Trophoblast cell (in vitro differentiated cells and primary cell): ENCODE measurements around the gene ACP5.

ENCODE experiments used
- DNase-seq, 2 donors: peaks; one replicate each; pipeline ENCODE4 v3.0.0-alpha.2; 2016
- H2AFZ ChIP-seq: 2 replicates; pipeline ENCODE4 v1.6.1; 2013; ENCODE audit warnings: low read length, moderate library complexity, mild to moderate bottlenecking; ENCODE audit not compliant: insufficient read depth, poor library complexity
- H2AK5ac ChIP-seq: 2 replicates; pipeline ENCODE4 v1.6.1; 2013; ENCODE audit warnings: mild to moderate bottlenecking, low read length
- H2BK120ac ChIP-seq: 2 replicates; pipeline ENCODE4 v1.6.1; 2013; ENCODE audit warnings: low read length, mild to moderate bottlenecking, moderate library complexity; ENCODE audit not compliant: insufficient read depth, poor library complexity
- H2BK12ac ChIP-seq: 2 replicates; pipeline ENCODE4 v1.6.1; 2013; ENCODE audit warnings: mild to moderate bottlenecking, low read length, moderate library complexity
- H2BK5ac ChIP-seq: 2 replicates; pipeline ENCODE4 v1.6.1; 2013; ENCODE audit warnings: low read length, low read depth, moderate library complexity, mild to moderate bottlenecking; ENCODE audit not compliant: poor library complexity
- H3K14ac ChIP-seq: 2 replicates; pipeline ENCODE4 v1.6.1; 2013; ENCODE audit warnings: mild to moderate bottlenecking, low read length
- H3K18ac ChIP-seq: 2 replicates; pipeline ENCODE4 v1.6.1; 2013; ENCODE audit warnings: mild to moderate bottlenecking, low read length
- H3K23ac ChIP-seq: 2 replicates; pipeline ENCODE4 v1.6.1; 2013; ENCODE audit warnings: low read length
- H3K27ac ChIP-seq: 2 replicates; pipeline ENCODE4 v1.5.1; 2013; ENCODE audit warnings: low read depth, mild to moderate bottlenecking, inconsistent platforms, low read length, moderate library complexity
- H3K27me3 ChIP-seq: 2 replicates; pipeline ENCODE4 v1.6.1; 2013; ENCODE audit warnings: inconsistent platforms, mild to moderate bottlenecking, low read length, moderate library complexity; ENCODE audit not compliant: insufficient read depth
- H3K36me3 ChIP-seq, 2 experiments: 1 replicate in 1 of 2; 2 replicates in 1 of 2; pipeline ENCODE4 v1.6.1; 2013; ENCODE audit warnings: low read length in 2 of 2, mild to moderate bottlenecking in 2 of 2, moderate library complexity in 1 of 2; ENCODE audit not compliant: insufficient read depth in 2 of 2, control insufficient read depth in 1 of 2
- H3K4ac ChIP-seq: 2 replicates; pipeline ENCODE4 v1.6.1; 2013; ENCODE audit warnings: low read depth, mild to moderate bottlenecking, low read length, moderate library complexity
- H3K4me1 ChIP-seq, 2 experiments: 1 replicate in 1 of 2; 2 replicates in 1 of 2; pipeline ENCODE4 v1.6.1; 2013; ENCODE audit warnings: low read length in 2 of 2, mild to moderate bottlenecking in 2 of 2, moderate library complexity in 1 of 2; ENCODE audit not compliant: insufficient read depth in 2 of 2, control insufficient read depth in 1 of 2
- H3K4me2 ChIP-seq: 2 replicates; pipeline ENCODE4 v1.6.1; 2013; ENCODE audit warnings: inconsistent platforms, mild to moderate bottlenecking, low read length, moderate library complexity
- H3K4me3 ChIP-seq: 2 replicates; pipeline ENCODE4 v1.5.1; 2013; ENCODE audit warnings: mild to moderate bottlenecking, low read depth, low read length, inconsistent platforms
- H3K79me1 ChIP-seq: one replicate; pipeline ENCODE4 v1.6.1; 2013; ENCODE audit warnings: low read length
- H3K79me2 ChIP-seq: 2 replicates; pipeline ENCODE4 v1.6.1; 2013; ENCODE audit warnings: low read length, mild to moderate bottlenecking; ENCODE audit not compliant: control insufficient read depth, insufficient read depth, poor library complexity
- H3K9ac ChIP-seq: 2 replicates; pipeline ENCODE4 v1.6.1; 2013; ENCODE audit warnings: mild to moderate bottlenecking, low read length
- H3K9me3 ChIP-seq: 2 replicates; pipeline ENCODE4 v1.6.1; 2013; ENCODE audit warnings: low read depth, mild to moderate bottlenecking, control low read depth, inconsistent platforms, low read length; ENCODE audit not compliant: insufficient read depth
- H4K12ac ChIP-seq: 2 replicates; pipeline ENCODE4 v1.6.1; 2013; ENCODE audit warnings: low read depth, mild to moderate bottlenecking, low read length, moderate library complexity
- H4K8ac ChIP-seq: 2 replicates; pipeline ENCODE4 v1.6.1; 2013; ENCODE audit warnings: low read depth, mild to moderate bottlenecking, low read length, moderate library complexity
- H4K91ac ChIP-seq: one replicate; pipeline ENCODE4 v1.6.1; 2013; ENCODE audit warnings: low read depth, mild to moderate bottlenecking, low read length, moderate library complexity
- WGBS: extraction: QIAGEN DNeasy Blood & Tissue Kit; methylation state at CpG from one replicate; pipeline ENCODE4 v1.1.7; 2013; ENCODE audit warnings: missing lambda C conversion rate; ENCODE audit not compliant: insufficient read length, insufficient coverage; ENCODE audit errors: extremely low coverage; 5-methylcytosine and 5-hydroxymethylcytosine counted together

Gene ACP5

GRCh38 chr19:11551603-11552235 is 25.7 kb downstream of the ACP5 start:
- no CpG with 5 or more reads among the region's 26 CpGs for WGBS
- Histone ChIP-seq H2BK12ac (no peak overlapping the region), H3K14ac (no peak overlapping the region), H2BK5ac (no peak overlapping the region), H3K79me2 (no peaks in the 10 kb centered on the region), H3K4ac (no peak overlapping the region), H3K4me2 (no peak overlapping the region), H4K91ac (no peak overlapping the region), H3K9me3 (peaks cover 3% of the 10 kb centered on the region), H3K9ac (no peak overlapping the region), H3K36me3 (peaks cover 65 to 67% of the 10 kb centered on the region in 2 experiments), H3K4me1 (no peaks in the 10 kb centered on the region), H3K79me1 (no peaks in the 10 kb centered on the region), H2BK120ac (peak overlapping the region; percentile 15), H3K27me3 (no peaks in the 10 kb centered on the region), H2AFZ (no peak overlapping the region), H4K12ac (no peak overlapping the region), H3K27ac (no peak overlapping the region), H3K18ac (no peak overlapping the region), H4K8ac (no peak overlapping the region), H3K4me3 (no peak overlapping the region), H3K23ac (no peak overlapping the region), H2AK5ac (no peak overlapping the region)
- no peak for DNase-seq

DNA sequence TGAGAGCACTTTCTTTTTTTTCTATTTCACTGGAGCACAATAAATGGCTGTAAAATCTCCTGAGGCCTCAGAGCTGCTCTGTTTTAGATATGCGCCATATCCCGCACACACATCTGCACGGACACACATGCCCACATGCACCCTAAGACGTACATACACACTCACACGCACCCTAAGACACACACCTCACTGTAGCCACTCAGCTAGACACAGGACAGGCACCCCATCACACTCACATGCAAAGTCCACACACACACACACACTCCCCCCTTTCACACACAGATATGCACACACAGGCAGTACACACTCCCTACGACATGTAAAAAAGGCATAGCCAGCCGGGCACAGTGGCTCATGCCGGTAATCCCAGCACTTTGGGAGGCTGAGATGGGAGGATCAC is 27.2 kb downstream of the ACP5 start:
- no peak overlapping the region for H3K18ac ChIP-seq
- peaks cover 3% of the 10 kb centered on the region for H3K9me3 ChIP-seq
- no peak overlapping the region for H3K23ac ChIP-seq
- H3K4me1 ChIP-seq = no peaks in the 10 kb centered on the region
- no peak overlapping the region for H3K27ac ChIP-seq
- H4K91ac ChIP-seq = no peak overlapping the region
- H3K79me1 ChIP-seq = no peaks in the 10 kb centered on the region
- no peak overlapping the region for H4K8ac ChIP-seq
- H3K14ac ChIP-seq = no peak overlapping the region
- H2AK5ac ChIP-seq = no peak overlapping the region
- no peak overlapping the region for H2BK120ac ChIP-seq
- H2BK5ac ChIP-seq = no peak overlapping the region
- no peak overlapping the region for H3K4me3 ChIP-seq
- no peaks in the 10 kb centered on the region for H3K27me3 ChIP-seq
- H3K4me2 ChIP-seq = no peak overlapping the region
- H4K12ac ChIP-seq = no peak overlapping the region
- no peak overlapping the region for H2BK12ac ChIP-seq
- no peak for DNase-seq
- H3K4ac ChIP-seq = no peak overlapping the region
- no peak overlapping the region for H3K9ac ChIP-seq
- no peak overlapping the region for H2AFZ ChIP-seq
- peaks cover 69 to 70% of the 10 kb centered on the region in 2 experiments for H3K36me3 ChIP-seq
- WGBS = no CpG with 5 or more reads among the region's 8 CpGs
- no peaks in the 10 kb centered on the region for H3K79me2 ChIP-seq

DNA sequence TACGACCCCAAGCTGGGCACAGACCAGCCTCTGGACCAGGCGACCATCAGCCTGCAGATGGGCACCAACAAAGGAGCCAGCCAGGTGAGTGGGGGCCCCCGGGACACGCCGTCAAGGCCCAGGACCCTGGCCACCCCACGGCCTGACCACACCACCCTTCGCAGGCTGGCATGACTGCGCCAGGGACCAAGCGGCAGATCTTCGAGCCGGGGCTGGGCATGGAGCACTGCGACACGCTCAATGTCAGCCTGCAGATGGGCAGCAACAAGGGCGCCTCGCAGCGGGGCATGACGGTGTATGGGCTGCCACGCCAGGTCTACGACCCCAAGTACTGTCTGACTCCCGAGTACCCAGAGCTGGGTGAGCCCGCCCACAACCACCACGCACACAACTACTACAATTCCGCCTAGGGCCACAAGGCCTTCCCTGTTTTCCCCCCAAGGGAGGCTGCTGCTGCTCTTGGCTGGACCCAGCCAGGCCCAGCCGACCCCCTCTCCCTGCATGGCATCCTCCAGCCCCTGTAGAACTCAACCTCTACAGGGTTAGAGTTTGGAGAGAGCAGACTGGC is 28.0 kb downstream of the ACP5 start:
- Histone ChIP-seq H3K23ac (no peak overlapping the region), H2AK5ac (no peak overlapping the region), H3K14ac (no peak overlapping the region), H3K4me1 (no peaks in the 10 kb centered on the region), H4K12ac (no peak overlapping the region), H3K18ac (no peak overlapping the region), H4K8ac (no peak overlapping the region), H4K91ac (no peak overlapping the region), H3K36me3 (peaks cover 68 to 73% of the 10 kb centered on the region in 2 experiments), H3K27me3 (no peaks in the 10 kb centered on the region), H2BK5ac (no peak overlapping the region), H2AFZ (no peak overlapping the region), H3K4ac (no peak overlapping the region), H3K9me3 (peaks cover 3% of the 10 kb centered on the region), H3K4me2 (no peak overlapping the region), H3K79me1 (no peaks in the 10 kb centered on the region), H2BK12ac (no peak overlapping the region), H3K79me2 (no peaks in the 10 kb centered on the region), H3K9ac (no peak overlapping the region), H3K4me3 (no peak overlapping the region), H3K27ac (no peak overlapping the region), H2BK120ac (no peak overlapping the region)
- WGBS = no CpG with 5 or more reads among the region's 24 CpGs
- no peak for DNase-seq

DNA sequence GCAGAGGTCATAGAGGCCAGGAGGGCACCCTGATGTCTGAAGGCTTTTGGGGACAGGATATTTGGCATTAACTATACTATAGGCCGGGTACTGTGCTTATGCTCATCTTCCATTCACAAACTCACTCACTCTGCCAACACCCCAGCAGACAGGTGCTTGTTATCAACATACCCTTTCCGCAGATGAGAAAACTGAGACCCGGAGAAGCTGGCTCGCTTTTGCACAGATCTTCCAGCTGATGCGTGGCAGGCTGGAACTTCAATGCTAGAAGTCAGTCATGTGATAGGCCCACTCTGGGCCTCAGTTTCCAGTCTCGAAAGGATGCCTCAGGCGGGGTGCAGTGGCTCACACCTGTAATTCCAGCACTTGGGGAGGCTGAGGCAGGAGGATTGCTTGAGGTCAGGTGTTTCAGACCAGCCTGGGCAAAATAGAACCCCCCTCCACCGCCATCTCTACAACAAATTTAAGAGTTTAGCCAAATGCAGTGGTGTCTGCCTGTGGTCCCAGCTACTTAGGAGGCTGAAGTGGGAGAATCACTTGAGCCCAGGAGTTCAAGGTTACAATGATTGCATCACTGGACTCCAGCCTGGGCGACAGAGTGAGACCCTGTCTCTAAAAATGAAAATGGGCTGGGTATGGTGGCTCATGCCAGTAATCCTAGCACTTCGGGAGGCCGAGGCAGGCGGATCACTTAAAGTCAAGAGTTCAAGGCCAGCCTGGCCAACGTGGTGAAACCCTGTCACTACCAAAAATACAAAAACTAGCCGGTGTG is 29.3 kb downstream of the ACP5 start:
- Histone ChIP-seq H3K18ac (no peak overlapping the region), H2BK120ac (no peak overlapping the region), H3K27me3 (no peaks in the 10 kb centered on the region), H3K23ac (no peak overlapping the region), H2AFZ (no peak overlapping the region), H2AK5ac (no peak overlapping the region), H4K12ac (no peak overlapping the region), H2BK5ac (no peak overlapping the region), H3K4ac (no peak overlapping the region), H3K27ac (no peak overlapping the region), H3K4me2 (no peak overlapping the region), H3K79me1 (no peaks in the 10 kb centered on the region), H3K4me1 (no peaks in the 10 kb centered on the region), H3K14ac (no peak overlapping the region), H3K36me3 (peaks cover 59 to 67% of the 10 kb centered on the region in 2 experiments), H4K91ac (no peak overlapping the region), H3K79me2 (no peaks in the 10 kb centered on the region), H3K9me3 (peaks cover 3% of the 10 kb centered on the region), H3K9ac (no peak overlapping the region), H2BK12ac (no peak overlapping the region), H3K4me3 (no peak overlapping the region), H4K8ac (no peak overlapping the region)
- no CpG with 5 or more reads among the region's 14 CpGs for WGBS
- no peak for DNase-seq
